Thyroid gland (tissue), 4 donors: ENCODE data around the gene LRRC74B. TPM values are rescaled to one million over a fixed set of nuclear protein-coding genes. Genes with fewer than 3 reads are reported as not detected.

Experiments
- DNase-seq, 2 donors: peaks; one replicate each; pipeline ENCODE4 v3.0.0-alpha.2; 2019
- H3K27ac ChIP-seq, 3 donors: fragments of 200-600 bp; sonication (generic); 1 replicate in 2 of 3; 2 replicates in 1 of 3; pipeline ENCODE4 v1.5.1; 2016 to 2019; ENCODE audit warnings: mild to moderate bottlenecking in 1 of 3, moderate library complexity in 1 of 3
- H3K27me3 ChIP-seq: fragments of 200-600 bp; sonication (generic); one replicate; pipeline ENCODE4 v1.5.1; 2019
- H3K36me3 ChIP-seq, 2 donors: fragments of 200-600 bp; sonication (generic); one replicate each; pipeline ENCODE4 v1.5.1; 2016 to 2019
- H3K4me1 ChIP-seq, 2 donors: fragments of 200-600 bp; sonication (generic); one replicate each; pipeline ENCODE4 v1.5.1; 2017 to 2019
- H3K4me3 ChIP-seq, 3 donors: fragments of 200-600 bp; sonication (generic); replicated peaks in 1 of 3; 1 replicate in 2 of 3; 2 replicates in 1 of 3; pipeline ENCODE4 v1.5.1; 2016; ENCODE audit warnings: mild to moderate bottlenecking in 1 of 3
- H3K9me3 ChIP-seq: fragments of 200-600 bp; sonication (generic); one replicate; pipeline ENCODE4 v1.5.1; 2017
- CTCF ChIP-seq, 6 experiments: fragments of 200-600 bp in 3 of 6; fragments of 450-650 bp in 3 of 6; sonication (generic) in 3 of 6; IDR thresholded peaks; one replicate each; pipeline ENCODE4 v1.5.1; 2016 to 2019; ENCODE audit warnings: antibody characterized with exemption in 6 of 6, mild to moderate bottlenecking in 2 of 6, inconsistent platforms in 1 of 6, moderate library complexity in 1 of 6
- POLR2A ChIP-seq, 2 donors: fragments of 450-650 bp; IDR thresholded peaks; one replicate each; pipeline ENCODE4 v1.6.1; 2017; ENCODE audit warnings: antibody characterized with exemption in 2 of 2, mild to moderate bottlenecking in 2 of 2, moderate library complexity in 1 of 2
- WGBS, 2 donors: methylation state at CpG; one replicate each; pipeline ENCODE4 v1.1.5; 2017; 5-methylcytosine and 5-hydroxymethylcytosine counted together
- intact Hi-C: fragments of 100-400 bp; cut with DNase I; formaldehyde crosslinking; loops from one replicate; pipeline ENCODE4 v1.15.1; 2023
- total RNA-seq, 4 donors: library from RNA; depleted of rRNA; stranded (reverse); fragments of >200 nt; gene quantifications; one replicate each; pipeline ENCODE4 v1.2.3, GENCODE V29; 2016

LRRC74B gene
- total RNA-seq, 4 donors from 2014 or later: not detected

GRCh38 chr22:21042978-21043859, 2.5 kb upstream of the LRRC74B start:
- DNase-seq: no peak
- WGBS, 2 donors: 86 to 90% methylated on average over 6 of the region's 6 CpGs
- H3K9me3 ChIP-seq: no peaks in the 10 kb centered on the region
- H3K27ac ChIP-seq: no peak overlapping the region
- TF ChIP-seq POLR2A (IDR thresholded peaks at IDR 0.05) (no peak), CTCF (IDR thresholded peaks at IDR 0.05) (no peak)
- no peaks in the 10 kb centered on the region for H3K27me3 ChIP-seq
- H3K4me3 ChIP-seq: no peak overlapping the region
- intact Hi-C loops: no loop called here
- H3K4me1 ChIP-seq: peaks cover 7 to 12% of the 10 kb centered on the region in 2 donors
- no peaks in the 10 kb centered on the region for H3K36me3 ChIP-seq

GRCh38 chr22:21043860-21044535, 1.7 kb upstream of the LRRC74B start:
- WGBS, 2 donors: 88 to 95% methylated on average over 13 to 15 of the region's 15 CpGs
- no peaks in the 10 kb centered on the region for H3K36me3 ChIP-seq
- H3K9me3 ChIP-seq: no peaks in the 10 kb centered on the region
- intact Hi-C loops: no loop called here
- H3K27ac ChIP-seq: no peak overlapping the region
- no peaks in the 10 kb centered on the region for H3K27me3 ChIP-seq
- DNase-seq: no peak
- no peak overlapping the region for H3K4me3 ChIP-seq
- H3K4me1 ChIP-seq: peaks cover 7 to 12% of the 10 kb centered on the region in 2 donors
- TF ChIP-seq CTCF (IDR thresholded peaks at IDR 0.05) (no peak), POLR2A (IDR thresholded peaks at IDR 0.05) (no peak)

GRCh38 chr22:21044931-21045584, 688 bp upstream of the LRRC74B start:
- Histone ChIP-seq H3K27me3 (no peaks in the 10 kb centered on the region), H3K4me3 (peak overlapping the region in 1 of 3 donors; percentile 10), H3K9me3 (no peaks in the 10 kb centered on the region), H3K27ac (no peak overlapping the region), H3K4me1 (peaks cover 7 to 12% of the 10 kb centered on the region in 2 donors), H3K36me3 (no peaks in the 10 kb centered on the region)
- intact Hi-C loops: no loop called here
- WGBS, 2 donors: 23 to 46% methylated on average over 14 to 15 of the region's 15 CpGs
- DNase-seq: no peak
- TF ChIP-seq CTCF (IDR thresholded peaks at IDR 0.05) (no peak), POLR2A (IDR thresholded peaks at IDR 0.05) (no peak)

GRCh38 chr22:21047035-21047661, 1.4 kb downstream of the LRRC74B start:
- H3K36me3 ChIP-seq: no peaks in the 10 kb centered on the region
- peaks cover 7 to 12% of the 10 kb centered on the region in 2 donors for H3K4me1 ChIP-seq
- H3K9me3 ChIP-seq: no peaks in the 10 kb centered on the region
- intact Hi-C loops: no loop called here
- no peak overlapping the region for H3K27ac ChIP-seq
- DNase-seq: no peak
- H3K27me3 ChIP-seq: no peaks in the 10 kb centered on the region
- TF ChIP-seq CTCF (IDR thresholded peaks at IDR 0.05) (no peak), POLR2A (IDR thresholded peaks at IDR 0.05) (no peak)
- H3K4me3 ChIP-seq: no peak overlapping the region
- 90 to 93% methylated on average over 14 of the region's 14 CpGs for WGBS, 2 donors
